ENCODE results near the gene ADGRL3.
"Not testable (repeated sequence)": the region's sequence is repeated elsewhere in the genome, so short reads cannot be mapped to it uniquely, and the experiment has no call there.

ADGRL3 gene

GRCh38 chr4:61665649-61666048 lies 465.5 kb downstream of the ADGRL3 start:
- no peak for DNase-seq

DNA sequence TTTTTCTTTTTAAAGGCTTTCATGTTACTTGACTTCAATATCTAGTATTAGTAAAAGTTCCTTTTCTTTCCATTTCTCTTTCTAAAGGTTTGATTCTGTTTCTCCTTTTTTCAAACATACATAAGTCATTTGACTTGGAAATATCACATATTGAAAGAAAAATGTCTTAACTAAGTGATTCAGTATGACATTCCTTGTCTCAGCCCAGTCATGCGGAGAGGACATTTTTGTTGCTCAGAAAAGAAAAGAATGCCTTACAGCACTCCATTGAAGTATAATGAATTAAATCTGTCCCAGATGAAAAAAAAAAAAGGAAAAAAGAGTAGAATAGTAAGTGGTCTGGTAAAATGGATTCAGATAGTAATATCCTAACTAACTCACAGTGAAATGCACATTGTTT lies 466.1 kb downstream of the ADGRL3 start:
- DNase-seq: no peak

GRCh38 chr4:61671599-61671998 lies 471.5 kb downstream of the ADGRL3 start:
- no peak for DNase-seq

GRCh38 chr4:61675464-61675863 lies 475.3 kb downstream of the ADGRL3 start:
- no peak for DNase-seq

DNA sequence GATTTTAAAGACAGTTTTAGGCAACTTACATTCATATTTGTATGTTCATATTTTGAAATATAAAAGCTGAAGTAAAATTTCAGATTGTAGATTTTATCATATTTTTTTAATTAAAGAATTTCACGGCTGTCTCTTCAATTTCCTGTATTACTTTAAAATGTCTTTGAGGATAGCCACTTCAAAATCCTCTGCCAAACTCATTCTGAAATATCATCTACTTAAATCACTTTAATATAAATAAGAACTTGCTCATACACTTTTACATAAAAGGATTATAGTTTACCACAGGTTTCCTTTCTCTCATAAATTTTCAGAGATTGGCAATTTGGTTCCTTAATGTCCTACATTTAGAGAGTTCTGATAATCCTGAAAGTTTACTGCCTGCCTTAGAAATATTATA lies 478.2 kb downstream of the ADGRL3 start:
- no peak for DNase-seq

GRCh38 chr4:61693520-61693919 lies 493.4 kb downstream of the ADGRL3 start:
- DNase-seq: no peak

DNA sequence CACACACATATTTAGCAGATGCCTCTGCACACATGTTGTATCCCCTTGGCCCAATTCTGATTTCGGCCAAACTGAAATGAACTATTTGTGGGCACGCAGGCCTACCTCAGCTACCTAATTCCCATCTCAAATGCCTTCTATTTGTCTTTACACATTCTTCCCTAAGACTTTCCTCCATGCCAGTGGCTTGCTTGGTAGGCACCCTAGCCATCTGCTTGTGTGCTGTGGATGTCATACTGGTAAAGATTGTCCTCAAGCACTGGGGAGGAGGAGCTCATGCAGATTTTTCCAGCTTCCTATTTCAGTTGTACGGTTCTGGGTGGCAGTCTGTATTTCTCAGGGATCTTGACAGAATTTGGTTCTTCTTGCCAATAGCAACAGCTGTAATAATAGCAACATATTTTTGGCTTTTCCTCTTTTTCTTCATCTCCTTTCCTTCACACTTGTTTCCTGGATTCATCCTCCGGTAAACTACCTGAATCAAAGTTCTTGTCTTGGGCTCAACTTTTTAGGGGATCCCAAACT lies 514.3 kb downstream of the ADGRL3 start:
- DNase-seq: no peak

- DNase-seq: no peak
These were observed 516.3 kb downstream of the ADGRL3 start for GRCh38 chr4:61716426-61716825.

- no peak for DNase-seq
These were observed 523.4 kb downstream of the ADGRL3 start for GRCh38 chr4:61723492-61723891.

DNA sequence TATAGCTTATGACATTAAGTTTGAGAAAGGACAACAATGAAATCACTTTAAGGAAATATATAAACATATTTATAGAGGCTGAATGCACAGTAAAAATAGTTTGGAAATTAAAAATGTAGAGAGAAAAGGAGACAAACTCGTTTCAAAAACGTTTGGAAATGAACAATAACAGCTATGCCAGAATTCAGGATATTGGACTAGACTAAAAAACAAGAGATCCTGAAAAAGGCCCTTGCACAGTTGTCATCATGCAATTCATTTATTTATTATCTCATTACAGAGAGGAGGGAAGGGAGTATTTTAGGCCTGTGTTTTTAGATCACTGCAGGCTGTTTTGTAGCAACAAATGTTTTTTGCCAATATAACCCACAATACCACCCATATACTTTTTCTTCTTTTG lies 527.2 kb downstream of the ADGRL3 start:
- no peak for DNase-seq

GRCh38 chr4:61734409-61734808 lies 534.3 kb downstream of the ADGRL3 start:
- DNase-seq: no peak

DNA sequence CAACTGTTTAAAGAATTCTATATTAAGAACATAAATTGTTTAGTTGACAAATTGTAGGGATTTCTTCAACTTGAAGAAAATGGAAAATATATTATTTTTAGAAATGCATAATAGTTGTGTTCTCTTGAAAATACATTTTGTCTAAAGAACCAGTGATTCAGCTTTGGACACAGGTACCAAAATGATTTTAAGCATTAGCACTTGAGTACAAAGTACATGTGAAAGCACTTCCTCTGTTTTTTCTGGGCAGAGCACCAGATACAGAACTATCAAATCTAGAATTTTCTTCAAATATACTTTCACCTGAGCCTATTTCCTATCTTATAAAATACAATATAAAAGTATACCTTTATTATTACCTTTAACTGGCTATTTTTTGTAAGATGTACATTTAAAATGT lies 539.8 kb downstream of the ADGRL3 start:
- DNase-seq: no peak

GRCh38 chr4:61740886-61741285 lies 540.8 kb downstream of the ADGRL3 start:
- DNase-seq: no peak

DNA sequence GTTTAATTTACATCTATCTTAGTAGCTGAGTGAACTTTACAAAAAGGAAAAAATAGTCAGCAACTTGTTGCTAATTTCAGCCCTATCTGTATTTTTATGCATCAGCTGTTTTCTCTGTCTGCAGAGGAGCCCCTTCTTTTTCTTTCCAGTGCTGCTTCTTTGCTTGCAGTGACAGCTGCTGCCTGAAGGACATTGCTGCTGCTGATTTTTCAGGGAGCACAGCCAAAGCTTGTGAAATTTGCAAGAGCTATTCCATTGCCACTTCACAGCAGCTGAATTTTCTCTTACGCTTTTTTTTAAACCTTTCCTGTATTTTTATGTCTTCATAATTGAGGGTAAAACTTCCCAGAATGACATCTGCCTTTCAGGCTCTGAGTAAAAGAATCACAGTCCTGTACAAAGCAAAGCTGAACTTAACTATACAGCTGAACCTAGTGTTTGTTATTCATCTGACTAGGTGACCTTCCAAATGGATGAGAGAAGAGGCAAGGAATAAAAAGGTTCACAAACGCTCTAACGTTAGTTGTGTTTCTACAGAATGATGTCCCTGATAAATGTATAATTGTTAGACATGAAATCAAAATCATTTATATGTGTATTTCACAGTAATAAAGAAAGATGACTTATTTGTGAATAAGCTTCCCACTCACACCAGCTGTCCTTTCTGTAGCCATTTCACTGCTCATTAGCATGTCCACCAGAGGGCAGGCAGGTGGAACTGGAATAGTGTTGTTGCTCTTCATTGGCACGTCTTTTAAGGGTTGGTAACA lies 541.4 kb downstream of the ADGRL3 start:
- no peak for DNase-seq

DNA sequence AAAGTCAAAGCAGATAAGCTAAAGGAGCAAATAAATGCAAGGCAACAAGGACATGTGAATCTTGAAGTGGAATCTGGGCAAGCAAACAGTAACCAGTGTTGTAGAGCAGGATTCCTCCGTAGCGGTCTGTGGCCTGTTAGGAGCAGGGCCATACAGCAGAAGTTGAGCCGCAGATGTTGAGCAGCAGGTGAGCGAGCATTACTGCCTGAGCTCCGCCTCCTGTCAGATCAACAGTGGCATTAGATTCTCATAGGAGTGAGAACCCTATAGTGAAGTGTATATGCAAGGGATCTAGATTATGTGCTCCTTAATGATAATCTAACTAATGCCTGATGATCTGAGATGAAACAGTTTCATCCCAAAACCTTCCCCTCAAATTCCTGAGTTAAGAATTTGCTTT lies 550.7 kb downstream of the ADGRL3 start:
- DNase-seq: no peak

DNA sequence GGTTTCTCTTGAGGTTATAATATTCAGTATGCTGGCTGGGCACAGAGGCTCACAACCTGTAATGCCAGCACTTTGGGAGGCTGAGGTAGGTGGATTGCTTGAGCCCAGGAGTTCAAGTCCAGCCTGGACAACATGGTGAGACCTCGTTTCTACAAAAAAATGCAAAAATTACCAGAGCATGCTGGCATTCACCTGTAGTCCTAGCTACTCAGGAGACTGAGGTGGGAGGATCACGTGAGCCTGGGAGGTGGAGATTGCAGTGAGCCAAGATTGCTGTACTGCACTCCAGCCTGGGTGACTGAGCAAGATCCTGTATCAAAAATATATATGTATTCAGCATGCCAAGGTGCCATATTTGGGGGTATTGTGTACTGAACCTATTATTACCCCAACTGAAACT lies 552.5 kb downstream of the ADGRL3 start:
- DNase-seq: no peak

DNA sequence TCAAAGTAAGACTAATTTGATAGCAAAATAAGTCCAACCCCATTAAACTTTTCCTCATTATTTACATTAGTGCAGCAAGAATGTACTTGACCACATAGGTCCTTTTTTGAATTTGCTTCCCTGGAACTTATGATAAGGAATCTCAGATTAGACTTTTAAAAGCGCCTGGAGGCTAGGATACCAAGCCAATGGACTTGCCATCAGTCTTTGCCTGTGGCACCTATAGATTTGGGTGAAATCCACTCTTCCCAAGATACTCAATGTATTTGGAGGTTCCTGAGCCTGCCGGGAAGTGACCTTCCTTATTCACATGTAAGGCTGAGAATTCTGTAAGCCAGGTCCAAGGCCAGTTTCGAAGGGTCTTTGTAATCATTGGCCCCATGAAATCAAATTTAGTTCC lies 553.6 kb downstream of the ADGRL3 start:
- DNase-seq: no peak

DNA sequence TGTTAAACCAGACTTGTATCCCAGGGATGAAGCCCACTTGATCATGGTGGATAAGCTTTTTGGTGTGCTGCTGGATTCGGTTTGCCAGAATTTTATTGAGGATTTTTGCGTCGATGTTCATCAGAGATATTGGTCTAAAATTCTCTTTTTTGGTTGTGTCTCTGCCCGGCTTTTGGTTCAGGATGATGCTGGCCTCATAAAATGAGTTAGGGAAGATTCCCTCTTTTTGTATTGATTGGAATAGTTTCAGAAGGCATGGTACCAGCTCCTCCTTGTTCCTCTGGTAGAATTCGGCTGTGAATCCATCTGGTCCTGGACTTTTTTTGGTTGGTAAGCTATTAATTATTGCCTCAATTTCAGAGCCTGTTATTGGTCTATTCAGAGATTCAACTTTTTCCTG lies 556.8 kb downstream of the ADGRL3 start:
- not testable (repeated sequence) for DNase-seq

- not testable (repeated sequence) for DNase-seq
These were observed 557.9 kb downstream of the ADGRL3 start for GRCh38 chr4:61757983-61758382.

GRCh38 chr4:61758596-61758995 lies 558.5 kb downstream of the ADGRL3 start:
- not testable (repeated sequence) for DNase-seq

GRCh38 chr4:61759245-61759644 lies 559.1 kb downstream of the ADGRL3 start:
- not testable (repeated sequence) for DNase-seq

DNA sequence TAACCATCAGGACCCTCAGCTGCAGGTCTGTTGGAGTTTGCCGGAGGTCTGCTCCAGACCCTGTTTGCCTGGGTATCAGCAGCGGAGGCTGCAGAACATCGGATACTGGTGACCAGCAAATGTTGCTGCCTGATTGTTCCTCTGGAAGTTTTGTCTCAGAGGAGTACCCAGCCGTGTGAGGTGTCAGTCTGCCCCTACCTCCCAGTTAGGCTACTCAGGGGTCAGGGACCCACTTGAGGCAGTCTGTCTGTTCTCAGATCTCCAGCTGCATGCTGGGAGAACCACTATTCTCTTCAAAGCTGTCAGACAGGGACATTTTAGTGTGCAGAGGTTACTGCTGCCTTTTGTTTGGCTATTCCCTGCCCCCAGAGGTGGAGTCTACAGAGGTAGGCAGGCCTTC lies 559.8 kb downstream of the ADGRL3 start:
- DNase-seq: not testable (repeated sequence)

GRCh38 chr4:61760820-61761219 lies 560.7 kb downstream of the ADGRL3 start:
- DNase-seq: no peak

DNA sequence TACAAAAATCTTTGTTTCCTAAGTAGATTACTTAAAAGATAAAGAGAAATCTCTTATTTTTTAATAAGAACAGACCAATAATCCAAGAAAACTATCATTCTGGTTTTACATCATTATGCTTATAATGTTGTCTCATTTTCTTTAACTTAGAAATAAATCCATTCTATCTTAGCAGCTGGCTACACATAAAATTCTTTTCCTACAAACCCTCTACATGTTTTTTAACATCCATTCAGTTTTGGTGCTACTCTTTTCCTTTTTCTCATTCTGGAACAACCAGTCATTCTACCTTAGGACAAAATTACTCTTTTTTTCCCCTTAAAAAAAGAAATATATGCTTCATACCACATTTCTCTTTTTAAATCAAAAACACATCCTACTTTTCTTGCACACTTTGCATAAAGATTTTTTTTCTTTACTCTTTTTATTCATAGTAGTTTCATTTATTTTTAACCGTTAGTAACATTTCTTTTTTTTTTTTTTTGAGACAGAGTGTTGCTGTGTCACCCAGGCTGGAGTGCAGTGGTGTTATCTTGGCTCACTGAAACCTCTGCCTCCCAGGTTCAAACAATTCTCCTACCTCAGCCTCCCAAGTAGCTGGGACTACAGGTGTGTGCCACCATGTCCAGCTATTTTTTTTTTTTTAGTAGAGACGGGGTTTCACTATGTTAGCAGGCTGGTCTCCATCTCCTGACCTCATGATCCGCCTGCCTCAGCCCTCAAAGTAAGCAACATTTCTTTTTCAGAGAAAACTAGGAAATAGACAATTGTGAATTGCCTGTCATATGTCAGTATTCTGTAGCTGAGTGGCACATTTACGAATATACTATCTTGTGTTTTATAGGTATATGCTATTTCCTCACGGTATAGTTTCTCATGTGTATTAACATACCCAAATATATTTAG lies 562.8 kb downstream of the ADGRL3 start:
- no peak for DNase-seq
